PC-3 (cell line): ENCODE measurements around the gene S100P. TPM values are rescaled to one million over a fixed set of nuclear protein-coding genes. Genes with fewer than 3 reads are reported as not detected.
A peak's percentile ranks its signal among the peaks of the same experiment; 100 is the strongest.

Experiments
- ATAC-seq: fragments of 200-7000 bp; cut with Tn5 transposase; 2 replicates; pipeline ENCODE4 v1.9.1; 2020; ENCODE audit warnings: mild to moderate bottlenecking, moderate library complexity
- BruUV-seq: library from RNA; stranded (reverse); fragments of 400-500 nt; replicated peaks from 2 replicates; lab custom pipeline; 2021; lab: Mats Ljungman, UMichigan
- CTCF ChIA-PET: fragments of 300-600 bp; sonication (Branson Sonifier 250); formaldehyde crosslinking; loops from one replicate; lab custom pipeline; 2022; ENCODE audit warnings: antibody characterized with exemption; lab: Charles Lee
- POLR2A ChIA-PET: fragments of 300-600 bp; sonication (Branson Sonifier 250); formaldehyde crosslinking; loops from one replicate; lab custom pipeline; 2022; ENCODE audit warnings: antibody characterized with exemption; ENCODE audit not compliant: unreplicated experiment; lab: Charles Lee
- DNase-seq: peaks from one replicate; pipeline ENCODE4 v3.0.0-alpha.2; 2015
- H2AFZ ChIP-seq: fragments of 300-600 bp; sonication (generic); 2 replicates; pipeline ENCODE4 v1.6.0; 2016; ENCODE audit warnings: antibody characterized with exemption, low read length
- H3F3A ChIP-seq: fragments of 300-600 bp; sonication (generic); one replicate; pipeline ENCODE4 v1.6.0; 2017; ENCODE audit warnings: antibody characterized with exemption, low read length, control low read depth, mild to moderate bottlenecking; ENCODE audit not compliant: unreplicated experiment
- H3K27ac ChIP-seq: fragments of 300-600 bp; sonication (generic); 2 replicates; pipeline ENCODE4 v1.5.1; 2016; ENCODE audit warnings: mild to moderate bottlenecking, low read length
- H3K27me3 ChIP-seq: fragments of 300-600 bp; sonication (generic); 2 replicates; pipeline ENCODE4 v1.6.1; 2016; ENCODE audit warnings: low read length, mixed read lengths
- H3K36me3 ChIP-seq: fragments of 300-600 bp; sonication (generic); 2 replicates; pipeline ENCODE4 v1.6.1; 2016; ENCODE audit warnings: low read depth, mixed run types, low read length, mixed read lengths
- H3K4me1 ChIP-seq: fragments of 300-600 bp; sonication (generic); 2 replicates; pipeline ENCODE4 v1.5.1; 2016; ENCODE audit warnings: low read length; ENCODE audit not compliant: insufficient read depth
- H3K4me2 ChIP-seq: fragments of 300-600 bp; sonication (generic); 2 replicates; pipeline ENCODE4 v1.6.0; 2016; ENCODE audit warnings: low read length
- H3K4me3 ChIP-seq: fragments of 300-600 bp; sonication (generic); 2 replicates; pipeline ENCODE4 v1.5.1; 2016; ENCODE audit warnings: mild to moderate bottlenecking, low read length, mixed read lengths
- H3K79me2 ChIP-seq: fragments of 300-600 bp; sonication (generic); 2 replicates; pipeline ENCODE4 v1.6.1; 2017; ENCODE audit warnings: low read length, mixed read lengths
- H3K9ac ChIP-seq: fragments of 300-600 bp; sonication (generic); 2 replicates; pipeline ENCODE4 v1.6.0; 2016; ENCODE audit warnings: mild to moderate bottlenecking, low read length
- H3K9me2 ChIP-seq: fragments of 300-600 bp; sonication (generic); replicated peaks from 2 replicates; pipeline ENCODE4 v1.6.1; 2016; ENCODE audit warnings: mixed run types, low read length, mixed read lengths
- H3K9me3 ChIP-seq: fragments of 300-600 bp; sonication (generic); 2 replicates; pipeline ENCODE4 v1.6.1; 2016; ENCODE audit warnings: low read length, mixed read lengths
- H4K20me1 ChIP-seq: fragments of 300-600 bp; sonication (generic); 2 replicates; pipeline ENCODE4 v1.6.1; 2016; ENCODE audit warnings: low read length, mixed read lengths
- EZH2 ChIP-seq: fragments of 300-600 bp; sonication (generic); IDR thresholded peaks from one replicate; pipeline ENCODE4 v1.6.1; 2017; ENCODE audit warnings: antibody characterized with exemption, mild to moderate bottlenecking, low read length; ENCODE audit not compliant: unreplicated experiment
- EZH2phosphoT487 ChIP-seq: fragments of 300-600 bp; sonication (generic); IDR thresholded peaks from 2 replicates; pipeline ENCODE4 v1.6.1; 2018; ENCODE audit warnings: mild to moderate bottlenecking, antibody characterized with exemption, low read length, borderline replicate concordance
- intact Hi-C: fragments of 100-400 bp; cut with micrococcal nuclease; formaldehyde crosslinking; loops from 2 replicates; pipeline ENCODE4 v1.9.0; 2023
- total RNA-seq: library from RNA; depleted of rRNA; stranded (reverse); fragments of >200 nt; gene quantifications from 2 replicates; pipeline ENCODE4 v1.2.3, GENCODE V29; 2014
- TF ChIP-seq, protein P1 (sequence below): fragments of 300-600 bp; sonication (generic); conservative IDR thresholded peaks from 2 replicates; pipeline ENCODE4 v1.5.1; 2017; ENCODE audit warnings: antibody characterized with exemption, low read depth, mild to moderate bottlenecking, low read length

The S100P gene
- total RNA-seq, 1 experiment from 2014 or later: 59.8 TPM

DNA sequence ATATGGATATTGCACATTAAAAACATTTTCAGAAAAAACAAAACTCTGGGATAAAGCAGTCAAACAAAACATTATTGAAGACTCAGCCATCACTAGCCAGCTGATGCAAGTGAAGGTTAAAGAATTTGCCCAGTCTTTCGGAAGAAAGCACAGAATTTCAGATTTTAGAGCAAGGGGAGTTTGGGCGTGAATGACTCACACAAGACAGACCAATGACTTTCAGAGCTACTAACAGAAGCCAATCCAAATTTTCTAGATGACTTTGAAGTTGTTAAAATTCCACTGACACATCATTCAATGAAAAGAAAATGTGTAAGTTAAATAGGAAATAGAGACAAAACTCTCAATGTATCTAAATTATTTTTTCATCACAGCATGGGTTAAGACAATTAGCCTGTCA lies 12.0 kb downstream of the S100P start:
- DNase-seq (no peak), ATAC-seq (no peak)
- Histone ChIP-seq H3K4me3 (no peak overlapping the region), H2AFZ (no peak overlapping the region), H3K9ac (no peak overlapping the region), H3K27ac (no peak overlapping the region), H3K9me3 (no peaks in the 10 kb centered on the region), H3K4me2 (no peak overlapping the region), H3K36me3 (peaks cover 13% of the 10 kb centered on the region; the same call in 1 of the 2 replicates), H3K79me2 (peaks cover 69% of the 10 kb centered on the region), H3K9me2 (no peaks in the 10 kb centered on the region), H3K27me3 (no peaks in the 10 kb centered on the region), H3K4me1 (peaks cover 14% of the 10 kb centered on the region), H4K20me1 (0 out of 2 replicates have a peak, but pooled peaks cover 8% of the 10 kb centered on the region), H3F3A (no peaks in the 10 kb centered on the region)
- POLR2A ChIA-PET: no interaction called here
- intact Hi-C loops: loop anchor here (1.0 kb wide), 1 partner anchor 29 kb away; no protein-coding TSS in a partner anchor
- no TSS peak for BruUV-seq
- CTCF ChIA-PET: no interaction called here
- no peak for TF ChIP-seq EZH2phosphoT487
- TF ChIP-seq EZH2: no peak
- TF ChIP-seq, protein P1, sequence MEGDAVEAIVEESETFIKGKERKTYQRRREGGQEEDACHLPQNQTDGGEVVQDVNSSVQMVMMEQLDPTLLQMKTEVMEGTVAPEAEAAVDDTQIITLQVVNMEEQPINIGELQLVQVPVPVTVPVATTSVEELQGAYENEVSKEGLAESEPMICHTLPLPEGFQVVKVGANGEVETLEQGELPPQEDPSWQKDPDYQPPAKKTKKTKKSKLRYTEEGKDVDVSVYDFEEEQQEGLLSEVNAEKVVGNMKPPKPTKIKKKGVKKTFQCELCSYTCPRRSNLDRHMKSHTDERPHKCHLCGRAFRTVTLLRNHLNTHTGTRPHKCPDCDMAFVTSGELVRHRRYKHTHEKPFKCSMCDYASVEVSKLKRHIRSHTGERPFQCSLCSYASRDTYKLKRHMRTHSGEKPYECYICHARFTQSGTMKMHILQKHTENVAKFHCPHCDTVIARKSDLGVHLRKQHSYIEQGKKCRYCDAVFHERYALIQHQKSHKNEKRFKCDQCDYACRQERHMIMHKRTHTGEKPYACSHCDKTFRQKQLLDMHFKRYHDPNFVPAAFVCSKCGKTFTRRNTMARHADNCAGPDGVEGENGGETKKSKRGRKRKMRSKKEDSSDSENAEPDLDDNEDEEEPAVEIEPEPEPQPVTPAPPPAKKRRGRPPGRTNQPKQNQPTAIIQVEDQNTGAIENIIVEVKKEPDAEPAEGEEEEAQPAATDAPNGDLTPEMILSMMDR: no peak

- no peak overlapping the region for H2AFZ ChIP-seq
- no TSS peak for BruUV-seq
- intact Hi-C loops: loop anchor here (1.0 kb wide), 1 partner anchor 30 kb away; no protein-coding TSS in a partner anchor
Measured at GRCh38 chr4:6706173-6706572, 12.5 kb downstream of the S100P start.

More at GRCh38 chr4:6706173-6706572, 12.5 kb downstream of the S100P start:
- Histone ChIP-seq H3K79me2 (peaks cover 69% of the 10 kb centered on the region), H4K20me1 (0 out of 2 replicates have a peak, but pooled peaks cover 8% of the 10 kb centered on the region), H3K4me3 (no peak overlapping the region), H3K4me2 (peak overlapping the region; percentile 99; the same call in 1 of the 2 replicates), H3K9ac (no peak overlapping the region), H3K9me2 (no peaks in the 10 kb centered on the region), H3K27ac (no peak overlapping the region), H3K36me3 (peaks cover 13% of the 10 kb centered on the region; the same call in 1 of the 2 replicates), H3K4me1 (peaks cover 14% of the 10 kb centered on the region), H3K9me3 (no peaks in the 10 kb centered on the region), H3F3A (no peaks in the 10 kb centered on the region), H3K27me3 (no peaks in the 10 kb centered on the region)
- CTCF ChIA-PET: no interaction called here
- POLR2A ChIA-PET: no interaction called here
- no peak for DNase-seq
- TF ChIP-seq EZH2 (no peak), EZH2phosphoT487 (no peak)
- TF ChIP-seq, protein P1: no peak
- no peak for ATAC-seq
